GM12872 (cell line): Measurements from ENCODE around the gene CEND1.

Source experiments
- TF ChIP-seq, protein P1 (sequence below): IDR thresholded peaks from 3 replicates; pipeline ENCODE4 v1.5.1; 2011; ENCODE audit warnings: low read depth, mild to moderate bottlenecking, low read length, moderate library complexity; ENCODE audit not compliant: insufficient read depth

CEND1 gene

DNA sequence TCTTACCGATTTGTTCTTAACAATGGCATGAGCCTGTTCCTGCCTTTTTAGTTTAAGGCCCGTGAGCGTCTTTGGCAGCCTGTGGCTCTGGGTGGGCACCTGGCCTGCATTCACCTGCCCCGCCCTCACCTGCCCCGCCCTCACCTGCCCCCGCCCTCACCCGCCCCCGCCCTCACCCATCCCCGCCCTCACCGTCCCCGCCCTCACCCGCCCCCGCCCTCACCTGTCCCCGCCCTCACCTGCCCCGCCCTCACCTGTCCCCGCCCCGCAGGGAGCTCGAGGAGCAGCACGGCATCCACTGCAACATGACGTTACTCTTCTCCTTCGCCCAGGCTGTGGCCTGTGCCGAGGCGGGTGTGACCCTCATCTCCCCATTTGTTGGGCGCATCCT, 26.8 kb downstream of the CEND1 start:
- TF ChIP-seq, protein P1, sequence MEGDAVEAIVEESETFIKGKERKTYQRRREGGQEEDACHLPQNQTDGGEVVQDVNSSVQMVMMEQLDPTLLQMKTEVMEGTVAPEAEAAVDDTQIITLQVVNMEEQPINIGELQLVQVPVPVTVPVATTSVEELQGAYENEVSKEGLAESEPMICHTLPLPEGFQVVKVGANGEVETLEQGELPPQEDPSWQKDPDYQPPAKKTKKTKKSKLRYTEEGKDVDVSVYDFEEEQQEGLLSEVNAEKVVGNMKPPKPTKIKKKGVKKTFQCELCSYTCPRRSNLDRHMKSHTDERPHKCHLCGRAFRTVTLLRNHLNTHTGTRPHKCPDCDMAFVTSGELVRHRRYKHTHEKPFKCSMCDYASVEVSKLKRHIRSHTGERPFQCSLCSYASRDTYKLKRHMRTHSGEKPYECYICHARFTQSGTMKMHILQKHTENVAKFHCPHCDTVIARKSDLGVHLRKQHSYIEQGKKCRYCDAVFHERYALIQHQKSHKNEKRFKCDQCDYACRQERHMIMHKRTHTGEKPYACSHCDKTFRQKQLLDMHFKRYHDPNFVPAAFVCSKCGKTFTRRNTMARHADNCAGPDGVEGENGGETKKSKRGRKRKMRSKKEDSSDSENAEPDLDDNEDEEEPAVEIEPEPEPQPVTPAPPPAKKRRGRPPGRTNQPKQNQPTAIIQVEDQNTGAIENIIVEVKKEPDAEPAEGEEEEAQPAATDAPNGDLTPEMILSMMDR, result no peak

DNA sequence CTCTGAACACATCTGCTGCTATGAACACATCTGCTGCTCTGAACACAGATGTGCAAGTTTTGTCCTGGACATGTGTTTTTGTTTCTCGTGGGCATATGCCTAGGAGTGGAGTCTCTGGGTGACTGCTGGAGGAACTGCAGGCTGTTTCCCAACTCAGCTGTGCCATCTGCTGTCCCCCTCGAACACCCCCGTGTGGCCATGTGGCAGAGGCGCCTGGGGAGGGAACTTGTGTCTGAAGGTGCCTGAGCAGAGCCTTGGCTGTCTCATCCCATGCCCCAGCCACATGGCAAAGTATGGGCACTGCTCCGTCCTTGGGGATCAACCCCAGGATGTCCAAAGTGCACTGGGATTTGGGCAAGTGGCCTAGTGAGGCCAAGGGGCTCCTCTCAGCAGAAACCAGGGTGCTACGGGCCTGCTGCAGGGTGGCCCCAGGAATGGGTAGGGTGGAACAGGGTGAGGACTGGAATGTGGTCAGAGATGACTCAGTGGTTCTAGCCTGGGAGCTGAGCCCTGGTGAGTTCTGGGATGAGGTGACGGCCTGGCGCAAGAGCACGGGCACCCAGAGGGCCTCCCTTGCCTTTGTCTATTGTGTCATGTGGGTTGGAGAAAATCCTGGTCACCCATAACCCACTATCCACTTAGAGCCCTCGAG, 27.3 kb downstream of the CEND1 start:
- TF ChIP-seq, protein P1, result no peak

DNA sequence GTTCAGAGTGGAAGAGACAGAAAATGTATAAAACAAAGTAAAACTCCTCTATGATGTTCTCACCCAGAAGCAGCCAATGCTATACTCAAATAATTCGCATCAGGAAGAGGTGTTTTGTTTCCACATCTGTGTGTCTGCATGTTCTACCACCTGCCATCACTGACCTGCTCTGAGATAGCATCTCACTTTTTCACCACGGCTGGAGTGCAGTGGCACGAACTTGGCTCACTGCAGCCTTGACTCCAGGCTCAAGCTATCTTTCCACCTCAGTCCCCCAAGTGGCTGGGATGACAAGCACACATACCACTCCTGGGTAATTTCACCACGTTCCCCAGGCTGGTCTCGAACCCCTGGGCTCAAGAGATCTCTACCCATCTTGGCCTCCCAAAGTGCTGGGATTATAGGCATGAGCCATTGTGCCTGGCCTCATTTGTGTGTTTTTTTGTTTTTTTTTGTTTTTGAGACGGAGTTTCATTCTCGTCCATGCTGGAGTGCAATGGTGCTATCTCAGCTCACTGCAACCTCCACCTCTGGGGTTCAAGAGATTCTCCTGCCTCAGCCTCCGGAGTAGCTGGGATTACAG, 28.3 kb downstream of the CEND1 start:
- TF ChIP-seq, protein P1, result no peak

DNA sequence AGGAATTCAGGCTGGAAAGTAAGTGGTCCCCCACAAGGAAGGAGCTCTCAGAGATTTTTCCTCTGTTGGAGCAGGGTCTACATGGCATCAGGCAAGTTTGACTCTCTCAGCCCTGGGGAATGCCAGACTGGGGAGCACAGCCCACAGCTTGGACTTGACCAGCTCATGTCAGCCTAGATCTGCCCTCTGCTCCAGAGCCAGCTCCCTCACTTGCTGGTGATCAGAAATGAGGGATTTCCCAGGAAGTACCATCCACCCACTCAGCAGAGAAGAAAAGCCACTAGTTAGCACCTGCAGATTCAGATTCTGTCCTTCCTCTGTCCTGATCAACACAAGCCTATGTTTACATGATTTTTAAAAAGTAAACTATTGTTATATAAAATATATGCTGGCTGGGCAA, 29.7 kb downstream of the CEND1 start:
- TF ChIP-seq, protein P1, result no peak

DNA sequence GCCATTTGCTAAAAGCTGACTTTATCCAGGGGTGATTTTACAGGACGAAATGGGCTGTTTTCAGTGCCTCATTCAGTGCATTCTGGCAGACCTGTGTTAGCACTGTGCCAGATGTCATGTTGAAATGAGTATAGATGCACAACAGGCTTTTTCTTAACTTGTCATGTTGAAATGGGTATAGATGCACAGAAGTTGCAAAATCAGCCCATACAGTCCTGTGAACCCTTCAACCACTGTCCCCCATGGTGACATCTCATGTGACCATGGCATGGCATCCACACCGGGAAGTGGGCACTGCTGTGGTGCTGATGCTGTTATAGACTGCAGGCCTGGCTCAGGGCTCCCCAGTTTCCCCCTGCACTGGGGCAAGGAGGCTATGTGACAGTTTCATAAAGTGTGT, 40.2 kb downstream of the CEND1 start:
- TF ChIP-seq, protein P1, result no peak

DNA sequence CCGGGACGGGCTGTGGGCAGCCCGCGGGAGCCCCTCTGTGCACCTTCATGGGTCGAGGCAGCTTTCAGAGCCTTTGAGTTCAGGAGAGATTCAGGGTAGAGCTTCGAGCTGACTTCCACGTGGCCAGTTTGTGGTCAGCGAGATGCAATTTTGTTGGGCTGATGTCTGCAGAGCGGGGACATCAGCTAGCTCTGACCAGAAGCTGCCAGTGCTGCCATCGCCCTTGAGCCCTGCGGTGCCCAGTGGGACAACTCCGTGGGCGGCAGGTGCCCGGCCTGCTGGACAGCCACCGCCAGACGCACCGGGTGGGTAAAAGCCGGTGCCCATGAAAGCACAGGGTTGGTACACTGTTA, 41.9 kb downstream of the CEND1 start:
- TF ChIP-seq, protein P1, result no peak

DNA sequence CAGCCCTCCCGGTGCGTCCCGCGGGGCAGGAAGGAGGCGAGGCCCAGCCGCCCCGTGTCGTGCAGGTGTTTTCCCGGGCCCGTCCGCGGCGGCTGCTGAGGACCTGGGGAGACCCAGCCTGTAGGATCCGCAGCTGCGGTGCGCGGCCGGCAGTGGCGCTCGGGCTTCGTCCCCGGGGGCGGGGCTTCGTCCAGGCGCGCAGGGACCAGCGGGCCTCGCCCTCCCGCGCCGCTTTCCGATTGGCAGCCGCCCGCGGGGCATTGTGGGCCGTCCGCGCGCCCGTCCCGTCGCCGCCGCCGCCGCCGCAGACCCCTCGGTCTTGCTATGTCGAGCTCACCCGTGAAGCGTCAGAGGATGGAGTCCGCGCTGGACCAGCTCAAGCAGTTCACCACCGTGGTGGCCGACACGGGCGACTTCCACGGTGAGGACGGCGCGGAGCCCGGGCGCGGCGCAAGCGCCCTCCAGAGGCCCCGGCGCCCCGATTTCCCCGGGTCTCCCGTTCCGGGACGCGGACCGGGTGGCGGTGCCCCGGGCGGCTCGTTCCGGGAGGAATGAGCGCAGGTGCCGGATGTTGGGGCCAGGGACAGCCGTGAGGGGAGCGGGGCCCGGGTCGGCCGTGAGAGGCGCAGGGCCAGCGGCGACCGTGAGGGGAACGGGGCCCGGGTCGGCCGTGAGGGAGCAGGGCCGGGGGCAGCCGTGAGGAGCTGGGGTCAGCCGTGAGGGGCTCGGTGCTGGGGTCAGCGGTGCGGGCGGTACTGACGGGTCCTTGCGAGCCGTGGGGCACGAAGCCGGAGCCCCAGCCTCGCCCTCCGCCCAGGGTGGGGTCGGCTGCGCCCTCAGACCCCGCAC, 42.5 kb downstream of the CEND1 start, which contains the start of gene TALDO1:
Gene TALDO1, plus strand, starts transcription at position 307 of the 849 bp plus-strand sequence. Its CDS starts 18 bp downstream, at position 325.
- TF ChIP-seq, protein P1, result 0 out of 3 replicates have a peak, but pooled peaks have one; percentile 5
